Hematopoietic multipotent progenitor cell treated with erythropoietin and hydrocortisone succinate and interleukin-3 and kit ligand, for 6 days (in vitro differentiated cells): ENCODE results near the gene MCTP1.
"Not testable (repeated sequence)": the region's sequence is repeated elsewhere in the genome, so short reads cannot be mapped to it uniquely, and the experiment has no call there.

ENCODE experiments used
- DNase-seq: peaks from one replicate; pipeline ENCODE4 v3.0.0-alpha.2; 2015

Gene MCTP1

DNA sequence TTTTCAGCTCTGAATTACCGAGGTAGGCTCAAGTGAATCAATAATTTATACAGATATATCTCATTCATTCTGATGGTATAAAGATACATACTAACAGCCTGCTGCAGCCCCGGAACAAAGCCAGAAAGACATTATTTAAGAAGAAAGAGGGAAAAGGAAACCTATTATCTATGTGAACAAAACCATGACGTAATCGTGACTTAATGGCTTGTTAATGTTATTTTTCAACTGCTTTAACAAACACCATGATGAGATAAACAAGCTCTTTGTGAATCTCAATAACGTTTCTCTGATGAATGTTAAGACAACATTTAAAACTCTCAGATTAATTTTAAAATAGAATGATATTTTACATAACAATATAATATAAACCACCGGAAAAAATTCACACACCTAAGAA lies 429.4 kb downstream of the MCTP1 start:
- no peak for DNase-seq

DNA sequence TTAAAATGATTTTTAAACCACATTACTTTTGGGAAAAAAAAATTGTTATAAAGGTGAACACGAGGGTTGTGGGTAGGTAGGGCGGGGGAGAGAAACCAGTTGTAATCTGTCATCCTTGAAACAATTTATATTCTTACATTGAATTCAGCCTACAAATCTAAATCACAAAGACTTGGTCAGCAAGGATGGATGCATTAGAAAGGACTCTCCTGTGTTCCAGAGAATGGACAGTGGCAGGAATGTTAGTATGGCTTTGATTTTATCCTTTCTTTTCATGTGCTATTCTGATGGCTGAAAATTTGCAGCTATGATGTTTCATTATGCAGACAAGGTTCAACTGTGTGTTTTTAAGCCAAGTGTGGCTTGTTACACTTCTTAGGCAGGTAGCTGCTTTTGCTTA lies 431.8 kb downstream of the MCTP1 start:
- no peak for DNase-seq

DNA sequence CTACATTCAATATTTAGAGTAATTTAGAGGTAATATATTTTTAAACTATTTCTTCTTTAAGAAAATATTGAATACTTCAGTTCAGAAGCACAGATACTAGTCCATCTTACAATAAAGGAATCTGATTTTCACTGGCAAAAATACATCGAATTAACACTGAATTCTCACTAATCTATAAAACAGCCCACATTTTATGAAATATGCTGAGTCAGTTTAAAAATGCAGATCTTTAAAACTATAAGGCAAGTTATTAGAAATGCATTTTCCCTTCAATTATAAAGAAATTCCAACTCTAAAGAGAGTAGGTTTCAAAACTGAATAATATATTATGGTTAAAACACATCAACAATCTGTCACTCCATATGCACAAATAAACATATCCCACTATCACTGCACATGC lies 433.9 kb downstream of the MCTP1 start:
- no peak for DNase-seq

DNA sequence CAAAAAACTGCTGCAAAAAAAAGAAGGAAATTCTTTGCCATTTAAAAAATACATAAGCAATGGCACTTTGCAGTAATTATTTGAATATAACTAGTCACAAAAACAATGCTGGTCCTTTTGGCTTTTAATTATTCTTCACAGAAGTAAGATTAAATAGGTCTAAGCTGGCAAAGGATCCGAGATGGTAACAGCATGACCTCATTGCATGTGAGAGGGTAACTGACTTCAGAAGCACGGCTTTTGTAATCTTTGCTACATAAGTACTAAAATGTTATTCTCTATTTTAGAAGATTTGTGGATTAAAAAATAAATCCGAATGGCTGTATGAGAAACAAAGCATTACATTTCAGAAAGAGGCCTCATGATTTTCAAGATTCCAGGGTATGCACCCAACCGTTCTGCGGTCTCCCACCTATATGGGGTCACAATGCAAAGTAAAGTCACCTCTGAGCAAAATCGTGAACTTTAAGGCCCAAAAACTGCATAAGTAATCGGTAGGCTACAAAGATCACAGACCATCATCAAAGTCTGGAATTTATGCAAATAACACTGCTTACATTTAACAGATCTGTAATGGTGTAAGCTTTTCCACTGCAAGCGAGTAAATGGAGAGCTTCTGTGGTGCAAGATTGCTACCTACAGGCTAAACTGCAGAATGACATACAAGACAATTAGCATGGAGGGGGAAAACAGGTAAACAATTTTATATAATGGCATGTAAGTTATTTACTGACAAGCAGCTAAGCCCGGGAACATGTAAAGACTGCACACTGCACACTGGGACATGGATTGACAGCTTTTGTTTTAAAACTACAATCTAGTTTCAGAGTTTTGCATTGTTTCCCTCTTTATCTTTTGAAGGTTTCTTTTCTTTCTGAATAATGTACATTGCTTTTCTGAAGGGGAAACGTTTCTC lies 434.8 kb downstream of the MCTP1 start:
- peak; percentile 66 for DNase-seq

DNA sequence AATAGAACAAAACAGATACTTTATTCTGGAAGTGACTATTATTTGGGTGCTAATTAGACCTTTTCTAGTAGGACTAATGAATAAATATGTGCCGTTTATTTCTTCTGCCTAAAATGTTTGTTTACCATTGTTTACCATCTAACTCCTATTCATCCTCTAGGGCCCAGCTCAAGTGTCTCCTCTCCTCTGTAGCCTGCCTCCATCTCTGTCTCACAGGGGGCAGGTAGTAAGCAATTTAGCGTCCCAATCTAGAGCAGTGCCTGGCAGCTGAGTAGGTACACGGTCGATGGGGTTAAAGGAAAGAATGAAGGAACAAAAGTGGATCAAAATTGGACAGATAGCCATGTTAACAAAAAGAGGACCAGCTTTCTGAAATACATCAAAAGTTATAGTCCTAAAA lies 435.6 kb downstream of the MCTP1 start:
- no peak for DNase-seq

DNA sequence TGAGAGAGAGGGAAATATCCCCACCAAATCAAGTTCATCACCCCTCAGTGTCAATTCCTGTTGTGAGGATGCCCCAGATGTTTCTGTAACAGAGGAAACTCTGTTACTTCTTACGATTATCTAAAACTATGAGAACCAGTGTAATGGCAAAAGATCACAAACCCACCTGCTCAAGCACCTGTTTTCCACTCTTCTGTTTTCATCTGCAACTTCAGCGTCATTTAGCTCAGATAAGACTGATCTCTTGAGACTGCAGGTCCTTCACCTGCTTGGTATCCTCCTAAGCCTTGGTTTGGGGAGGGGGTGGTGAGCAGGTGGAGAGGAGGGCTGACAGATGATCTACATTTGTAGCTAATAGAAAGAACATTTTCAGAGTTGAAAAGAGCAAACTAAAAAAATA lies 437.2 kb downstream of the MCTP1 start:
- no peak for DNase-seq

DNA sequence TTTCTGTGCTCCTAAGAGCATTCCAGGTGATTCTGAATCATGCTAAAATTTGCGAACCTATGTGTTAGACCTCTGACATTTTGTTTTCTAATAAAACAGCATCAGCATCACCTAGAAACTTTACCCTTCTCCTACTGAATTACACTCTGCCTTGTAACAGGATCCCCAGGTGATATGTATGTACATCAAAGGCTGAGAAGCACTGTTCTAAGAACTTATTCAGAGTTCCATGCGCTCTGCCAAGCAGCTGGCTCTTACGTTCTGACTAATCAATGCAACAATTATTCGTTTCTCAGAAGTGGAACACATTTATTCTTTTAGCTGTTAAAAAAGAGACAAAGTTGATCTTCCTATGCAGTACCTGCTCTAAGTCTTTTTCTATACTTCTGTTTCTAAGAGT lies 437.9 kb downstream of the MCTP1 start:
- DNase-seq = no peak

DNA sequence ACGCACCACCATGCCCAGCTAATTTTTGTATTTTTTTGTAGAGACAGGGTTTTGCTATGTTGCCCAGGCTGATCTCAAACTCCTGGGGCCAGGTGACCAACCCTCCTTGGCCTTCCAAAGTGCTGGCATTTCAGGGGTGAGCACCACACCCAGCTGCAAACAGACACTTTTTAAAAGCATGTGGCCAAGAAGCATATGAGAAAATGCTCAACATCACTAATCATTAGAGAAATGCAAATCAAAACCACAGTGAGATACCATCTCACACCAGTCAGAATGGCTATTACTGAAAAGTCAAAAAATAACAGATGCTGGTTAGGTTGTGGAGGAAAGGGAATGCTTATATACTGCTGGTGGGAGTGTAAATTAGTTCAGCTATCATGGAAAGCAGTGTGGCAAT lies 439.2 kb downstream of the MCTP1 start:
- DNase-seq = not testable (repeated sequence)

DNA sequence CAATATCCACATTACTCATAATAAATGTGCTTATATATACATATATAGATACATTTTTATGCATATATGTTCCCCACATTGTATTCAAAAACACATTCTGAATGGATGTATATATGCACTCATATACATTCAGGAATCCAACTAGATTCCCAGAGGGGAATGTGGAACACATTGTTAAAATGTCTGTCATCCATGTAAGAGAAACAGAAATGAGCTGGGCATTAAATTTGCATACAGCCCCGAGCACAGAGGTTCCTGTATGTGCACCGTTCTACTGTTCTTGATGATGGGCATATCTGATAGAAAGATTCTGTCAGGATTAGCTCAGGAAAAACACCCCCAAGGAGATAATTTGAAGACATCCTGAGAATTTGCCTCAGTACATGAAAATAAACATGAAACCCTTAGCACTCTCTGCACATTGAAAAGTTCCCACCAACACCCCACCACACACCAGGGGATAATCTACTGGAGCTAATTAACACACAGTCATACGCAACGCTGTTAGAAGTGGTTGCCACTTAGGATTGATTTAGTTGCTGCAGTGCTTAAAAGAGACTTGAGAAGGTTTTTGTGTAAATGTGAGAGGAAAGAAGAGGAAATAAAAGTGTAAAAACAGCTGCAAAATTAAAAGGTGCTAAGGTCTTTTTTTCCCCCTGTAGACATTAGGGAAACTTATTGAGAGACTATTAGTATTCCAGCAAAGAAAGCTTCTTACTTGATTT lies 443.1 kb downstream of the MCTP1 start:
- DNase-seq = no peak

DNA sequence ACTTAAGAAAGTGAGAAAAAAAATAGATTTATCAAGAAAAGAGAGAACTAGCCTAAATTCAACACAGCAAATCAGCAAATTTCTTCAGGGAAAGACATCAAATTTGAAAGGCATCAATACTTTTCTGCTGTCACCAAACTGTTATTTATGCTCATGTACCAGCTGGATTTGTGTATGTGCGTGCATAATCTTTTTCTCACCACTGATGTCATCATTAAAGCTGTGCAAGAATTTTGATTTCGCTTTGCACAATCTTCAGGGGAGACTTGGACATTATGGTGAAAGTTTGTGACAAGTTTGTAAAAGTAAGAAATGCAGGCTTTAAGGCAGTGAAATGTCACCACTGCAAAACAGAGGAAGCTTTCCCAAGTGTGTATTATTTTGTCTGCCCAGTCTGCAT lies 451.0 kb downstream of the MCTP1 start:
- DNase-seq = no peak

DNA sequence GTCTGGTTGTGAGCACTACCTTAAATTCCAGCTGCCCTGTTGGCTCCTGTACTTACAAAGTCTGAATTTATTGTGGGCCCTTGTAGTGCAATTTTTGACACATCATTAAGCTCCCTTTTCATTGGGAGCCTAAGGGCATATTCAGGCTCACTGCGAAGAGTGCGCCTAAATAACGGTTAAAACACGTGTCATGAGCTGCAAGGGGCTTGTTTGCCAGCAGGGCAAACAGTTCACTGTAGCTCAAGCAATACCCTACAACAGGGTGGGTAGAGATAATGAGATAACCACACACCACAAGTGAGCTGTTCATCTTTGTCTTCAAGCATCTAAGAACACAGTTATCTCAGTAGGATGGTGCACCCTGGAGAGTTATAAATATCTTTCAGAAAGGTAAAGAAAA lies 452.2 kb downstream of the MCTP1 start:
- peak; percentile 19 for DNase-seq

DNA sequence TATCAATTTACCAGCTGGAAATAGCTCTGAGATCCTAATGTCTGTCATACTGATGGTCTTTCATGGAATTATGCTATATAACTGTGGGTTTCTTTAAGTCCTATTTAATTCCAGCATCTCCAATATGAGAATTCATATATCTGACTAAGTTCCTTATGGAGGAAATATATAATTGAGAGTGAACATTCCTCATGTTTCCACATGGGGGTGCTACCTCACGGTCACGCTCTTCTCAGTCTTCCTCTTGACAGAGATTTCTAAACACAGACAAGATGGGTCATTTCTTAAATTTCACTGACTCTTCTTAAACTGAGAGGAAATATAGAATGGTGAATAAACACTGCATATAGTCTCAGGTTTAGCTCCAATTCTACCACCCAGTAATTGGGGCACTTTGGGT lies 454.4 kb downstream of the MCTP1 start:
- peak; percentile 36 for DNase-seq

DNA sequence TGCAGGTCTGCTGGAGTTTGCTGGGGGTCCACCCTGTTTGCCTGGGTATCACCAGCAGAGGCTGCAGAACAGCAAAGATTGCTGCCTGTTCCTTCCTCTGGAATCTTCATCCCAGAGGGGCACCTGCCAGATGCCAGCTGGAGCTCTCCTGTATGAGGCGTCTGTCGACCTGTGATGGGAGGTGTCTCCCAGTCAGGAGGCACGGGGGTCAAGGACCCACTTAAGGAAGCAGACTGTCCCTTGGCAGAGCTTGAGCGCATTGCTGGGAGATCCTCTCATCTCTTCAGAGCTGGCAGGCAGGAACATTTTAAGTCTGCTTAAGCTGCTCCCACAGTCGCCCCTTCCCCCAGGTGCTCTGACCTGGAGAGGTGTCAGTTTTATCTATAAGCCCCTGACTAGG lies 456.7 kb downstream of the MCTP1 start:
- DNase-seq = not testable (repeated sequence)

DNA sequence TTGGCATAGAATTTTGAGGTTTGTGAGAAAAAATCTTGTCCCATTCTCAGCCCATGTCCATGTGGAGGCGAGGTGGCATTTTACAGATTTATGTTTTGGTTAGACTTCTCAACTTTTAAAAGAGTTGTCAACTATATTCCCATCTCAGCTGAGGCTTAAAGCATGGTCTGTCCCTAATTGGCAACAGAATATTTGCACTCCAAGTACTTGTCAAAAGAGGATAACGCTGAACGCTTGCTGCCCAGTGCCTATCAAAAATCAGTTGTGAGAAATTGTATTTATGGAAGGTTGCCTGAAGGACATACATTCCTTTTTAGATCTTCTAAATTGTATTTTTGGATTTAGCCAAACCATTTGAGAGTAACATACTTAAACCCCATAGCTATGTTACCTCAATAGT lies 464.4 kb downstream of the MCTP1 start:
- DNase-seq = no peak

DNA sequence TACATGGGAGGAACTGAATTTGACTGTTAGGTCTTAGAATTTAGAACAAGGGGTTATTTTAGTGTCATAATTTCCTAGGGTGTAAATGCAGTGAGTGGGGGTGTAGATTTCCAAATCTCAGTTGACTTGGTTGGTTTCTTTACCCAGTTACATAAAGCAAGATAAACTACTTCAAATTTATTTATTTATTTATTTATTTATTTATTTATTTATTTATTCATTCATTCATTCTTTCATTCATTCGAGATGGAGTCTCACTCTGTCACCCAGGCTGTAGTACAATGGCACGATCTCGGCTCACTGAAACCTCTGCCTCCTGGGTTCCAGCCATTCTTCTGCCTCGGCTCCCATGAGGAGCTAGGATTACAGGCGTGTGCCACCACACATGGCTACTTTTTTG lies 466.0 kb downstream of the MCTP1 start:
- no peak for DNase-seq

DNA sequence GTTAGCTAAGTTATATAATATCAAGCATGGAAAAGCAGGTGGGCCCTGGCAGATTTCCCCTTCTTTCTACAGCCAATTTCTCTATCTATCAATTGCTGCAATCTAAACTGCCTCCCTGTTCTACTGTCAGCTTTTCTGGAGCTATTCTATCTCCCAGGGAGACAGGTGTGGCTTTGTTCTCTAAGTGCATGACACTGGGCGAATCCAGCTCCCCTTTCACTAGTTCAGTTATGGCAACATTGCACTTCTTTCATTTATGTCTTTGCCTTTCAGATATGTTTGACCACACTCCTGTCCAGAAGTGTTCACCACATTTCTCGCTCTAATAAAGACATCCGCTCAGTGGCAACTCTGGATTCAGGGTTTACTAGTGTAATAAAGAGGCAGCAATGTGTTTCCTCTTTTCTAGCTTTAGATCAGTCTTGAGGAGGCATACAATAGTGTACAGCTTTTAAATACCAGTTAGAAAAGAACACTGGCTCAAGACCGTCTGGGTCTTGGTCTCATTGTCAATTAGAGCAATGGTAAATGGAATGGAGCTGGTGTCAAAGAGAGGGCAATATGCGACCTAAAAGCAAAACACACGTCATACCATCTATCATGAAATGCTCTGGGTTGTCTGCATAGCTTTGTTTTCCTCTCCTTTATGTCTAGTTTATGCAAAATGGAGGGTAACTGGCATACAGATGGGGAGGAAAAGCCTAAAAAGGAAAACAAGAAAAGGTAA lies 469.4 kb downstream of the MCTP1 start:
- no peak for DNase-seq

DNA sequence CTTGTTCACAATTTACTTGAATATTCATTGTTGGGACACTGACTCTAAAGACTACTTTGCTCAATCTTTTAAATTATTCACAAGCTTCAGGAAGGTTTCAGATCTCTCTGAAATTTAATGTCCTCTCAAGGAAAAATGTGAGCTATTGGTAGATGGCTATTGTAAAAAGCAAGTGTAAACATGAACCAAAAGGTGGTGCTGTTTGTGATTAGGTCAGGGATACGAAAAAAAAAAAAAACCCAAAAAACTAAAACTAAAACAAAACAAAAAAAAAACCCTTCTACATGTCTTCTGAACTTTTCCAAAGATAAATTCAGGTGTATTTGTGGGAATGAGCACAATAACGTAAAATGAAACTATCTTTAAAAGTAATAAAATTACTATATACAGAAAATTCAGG lies 472.7 kb downstream of the MCTP1 start:
- DNase-seq = no peak

DNA sequence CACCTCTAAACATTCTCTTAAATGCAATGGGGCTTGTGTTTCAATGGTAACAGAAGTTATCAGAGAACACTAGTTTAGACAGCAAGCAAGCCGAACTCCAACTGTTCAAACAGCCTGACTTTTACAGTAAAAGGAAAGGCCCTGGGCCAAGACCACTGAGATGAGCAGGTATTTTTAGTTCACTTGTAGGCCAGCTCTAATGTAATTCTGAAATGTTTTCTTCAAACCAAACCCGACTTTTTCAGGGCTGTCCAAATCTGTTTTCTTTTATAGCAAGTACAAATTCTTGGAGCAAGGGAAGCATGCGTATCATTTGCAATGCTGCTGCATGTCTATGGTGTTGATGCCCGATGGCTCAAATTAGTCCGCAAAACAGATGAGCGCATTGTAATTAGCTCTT lies 473.6 kb downstream of the MCTP1 start:
- no peak for DNase-seq

DNA sequence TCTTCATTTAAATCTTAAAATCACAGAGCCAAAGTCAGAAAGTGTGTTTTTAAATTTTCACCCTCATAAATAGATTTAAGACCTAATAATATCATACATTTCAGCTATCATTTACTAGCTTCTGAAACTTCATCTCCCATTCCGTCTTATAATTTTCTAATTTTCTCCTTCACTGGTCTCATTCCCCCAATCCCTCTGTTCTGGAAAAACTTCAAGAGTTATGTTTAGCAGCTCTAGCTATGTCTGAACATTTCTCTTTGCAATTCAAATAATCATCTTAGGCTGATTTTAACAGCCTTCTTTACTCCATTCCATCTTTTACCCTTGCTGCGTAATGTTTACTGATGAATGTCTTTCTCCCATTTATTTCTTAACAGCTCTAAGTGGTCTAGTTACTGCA lies 474.0 kb downstream of the MCTP1 start:
- DNase-seq = no peak

DNA sequence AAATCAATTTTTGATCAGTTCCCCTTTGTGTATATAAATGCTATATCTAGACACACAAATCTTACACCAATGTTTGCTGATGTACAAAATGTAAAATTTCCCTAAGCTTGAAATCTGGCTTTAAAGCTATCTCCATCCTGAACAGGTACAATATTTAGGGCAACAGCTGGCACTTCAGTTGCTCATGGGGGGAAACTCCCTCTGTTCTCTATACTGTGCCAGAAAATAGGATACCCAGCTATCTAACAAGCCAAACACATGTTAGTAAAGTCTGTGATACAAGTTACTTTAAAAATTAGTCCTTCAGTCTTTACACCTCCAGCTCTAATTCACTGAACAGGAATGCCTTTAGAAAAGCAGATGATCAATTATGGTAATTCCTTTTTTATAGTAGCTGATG lies 474.6 kb downstream of the MCTP1 start:
- no peak for DNase-seq

DNA sequence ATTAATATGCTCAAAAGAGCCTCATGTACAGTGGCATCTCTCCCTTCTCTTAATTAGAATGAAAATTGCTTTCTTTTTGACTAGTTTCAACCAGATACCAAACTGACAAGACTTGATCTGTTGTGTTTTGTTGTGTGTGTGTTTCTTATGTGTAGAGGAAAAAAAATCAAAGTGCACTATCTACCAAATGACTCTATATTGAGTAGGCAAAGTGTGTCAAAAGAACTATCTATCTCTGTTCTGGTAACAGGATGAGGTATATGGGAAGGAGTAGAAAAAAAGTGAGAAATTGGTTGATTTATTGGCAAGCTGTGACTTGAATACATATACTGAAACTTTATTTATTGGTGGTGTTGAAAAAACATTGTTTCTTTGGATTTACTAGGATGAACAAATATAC lies 476.4 kb downstream of the MCTP1 start:
- no peak for DNase-seq

DNA sequence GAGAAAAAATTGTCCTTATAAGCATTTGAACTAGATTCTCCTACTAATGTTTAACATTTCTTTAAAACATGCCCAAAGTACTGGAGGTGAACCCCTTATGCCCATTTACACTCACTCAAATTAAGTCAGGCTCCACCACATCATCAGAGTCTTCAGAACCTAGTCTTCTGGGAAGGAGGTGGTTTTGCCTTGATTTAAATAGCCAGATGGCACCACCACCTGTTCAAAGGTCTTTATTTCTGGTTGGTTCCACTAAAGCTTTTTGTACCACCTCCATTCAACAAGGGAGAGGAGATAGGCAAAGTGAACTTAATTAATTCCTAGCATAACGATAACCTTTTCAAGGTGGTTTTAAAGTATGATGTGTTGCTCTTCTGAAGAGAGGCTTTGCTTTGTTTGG lies 476.9 kb downstream of the MCTP1 start:
- no peak for DNase-seq

DNA sequence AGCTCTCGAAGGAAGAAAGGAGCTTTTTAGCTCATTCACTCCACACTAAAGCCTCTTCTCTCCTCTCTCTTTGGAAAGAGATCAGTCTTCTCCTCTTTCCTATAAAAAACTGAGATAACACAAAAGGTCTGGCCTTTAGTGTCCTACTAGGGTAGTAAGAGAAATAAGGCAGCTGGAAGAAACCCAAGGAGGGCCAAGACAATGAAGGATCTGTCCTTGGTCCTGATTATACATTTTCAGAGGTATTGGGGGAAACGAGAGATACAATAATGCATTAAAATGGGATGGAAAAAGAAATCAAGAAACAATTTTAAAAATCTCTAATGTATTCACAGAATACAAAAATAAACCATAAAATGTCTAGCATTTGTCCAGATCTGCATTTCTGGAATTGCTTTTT lies 482.4 kb downstream of the MCTP1 start:
- DNase-seq = peak; percentile 62

DNA sequence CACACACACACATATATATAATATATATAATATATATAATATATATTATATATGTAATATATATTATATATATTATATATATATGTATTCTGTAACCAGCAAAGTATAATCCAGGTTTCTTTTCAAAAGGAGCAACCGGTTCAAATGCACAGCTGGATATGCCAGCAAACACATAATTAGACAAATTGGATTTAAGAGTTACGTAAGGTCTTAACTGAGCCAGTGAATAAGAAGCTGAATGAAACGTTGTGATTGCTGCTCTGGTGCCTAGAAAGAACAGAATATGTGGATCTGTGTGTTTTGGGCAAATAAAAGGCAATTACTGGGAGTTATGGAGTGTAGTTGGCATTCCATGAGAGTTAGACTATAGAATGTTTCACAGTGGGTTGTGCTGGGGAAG lies 488.3 kb downstream of the MCTP1 start:
- DNase-seq = no peak
